C4-2B (cell line): ENCODE measurements around the gene TMBIM1.
A peak's percentile ranks its signal among the peaks of the same experiment; 100 is the strongest.

Experiments used
- H3K27ac ChIP-seq: fragments of 450-650 bp; 2 replicates; pipeline ENCODE4 v1.5.1; 2017
- ZFX ChIP-seq: fragments of 450-650 bp; IDR thresholded peaks from 2 replicates; pipeline ENCODE4 v1.6.1; 2017
- TF ChIP-seq, protein P1 (sequence below): fragments of 450-650 bp; conservative IDR thresholded peaks from 2 replicates; pipeline ENCODE4 v1.5.1; 2017; ENCODE audit warnings: mild to moderate bottlenecking

TMBIM1 gene

DNA sequence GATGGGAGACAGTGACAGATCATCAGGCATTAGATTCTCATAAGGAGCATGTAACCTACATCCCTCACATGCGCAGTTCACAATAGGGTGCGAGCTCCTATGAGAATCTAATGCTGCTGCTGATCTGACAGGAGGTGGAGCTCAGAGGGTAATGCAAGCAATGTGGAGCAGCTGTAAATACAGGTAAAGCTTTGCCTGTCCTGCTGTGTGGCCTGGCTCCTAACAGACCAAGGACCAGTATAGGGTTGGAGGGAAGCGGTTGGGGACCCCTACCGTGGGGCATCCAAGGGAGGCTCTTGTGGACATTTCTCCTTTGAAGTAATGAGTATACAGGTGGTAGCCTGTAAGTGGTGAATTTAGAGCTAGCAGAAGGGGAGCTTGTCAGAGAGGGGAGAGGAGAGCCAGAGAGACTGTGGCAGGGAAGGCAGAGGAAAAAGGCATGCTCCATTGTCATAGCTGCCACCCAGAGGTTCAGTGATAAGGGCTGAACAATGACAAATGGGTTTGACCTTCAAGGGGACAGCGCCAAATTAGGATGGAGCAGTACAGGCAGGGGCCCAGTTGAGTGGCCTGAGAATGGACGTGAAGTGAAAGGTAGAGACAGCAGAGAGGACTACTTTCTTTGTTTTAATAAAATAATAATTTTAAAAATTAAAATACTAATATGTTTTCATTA, 15.2 kb upstream of the TMBIM1 start:
- TF ChIP-seq ZFX: no peak
- TF ChIP-seq, protein P1, sequence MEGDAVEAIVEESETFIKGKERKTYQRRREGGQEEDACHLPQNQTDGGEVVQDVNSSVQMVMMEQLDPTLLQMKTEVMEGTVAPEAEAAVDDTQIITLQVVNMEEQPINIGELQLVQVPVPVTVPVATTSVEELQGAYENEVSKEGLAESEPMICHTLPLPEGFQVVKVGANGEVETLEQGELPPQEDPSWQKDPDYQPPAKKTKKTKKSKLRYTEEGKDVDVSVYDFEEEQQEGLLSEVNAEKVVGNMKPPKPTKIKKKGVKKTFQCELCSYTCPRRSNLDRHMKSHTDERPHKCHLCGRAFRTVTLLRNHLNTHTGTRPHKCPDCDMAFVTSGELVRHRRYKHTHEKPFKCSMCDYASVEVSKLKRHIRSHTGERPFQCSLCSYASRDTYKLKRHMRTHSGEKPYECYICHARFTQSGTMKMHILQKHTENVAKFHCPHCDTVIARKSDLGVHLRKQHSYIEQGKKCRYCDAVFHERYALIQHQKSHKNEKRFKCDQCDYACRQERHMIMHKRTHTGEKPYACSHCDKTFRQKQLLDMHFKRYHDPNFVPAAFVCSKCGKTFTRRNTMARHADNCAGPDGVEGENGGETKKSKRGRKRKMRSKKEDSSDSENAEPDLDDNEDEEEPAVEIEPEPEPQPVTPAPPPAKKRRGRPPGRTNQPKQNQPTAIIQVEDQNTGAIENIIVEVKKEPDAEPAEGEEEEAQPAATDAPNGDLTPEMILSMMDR: no peak

DNA sequence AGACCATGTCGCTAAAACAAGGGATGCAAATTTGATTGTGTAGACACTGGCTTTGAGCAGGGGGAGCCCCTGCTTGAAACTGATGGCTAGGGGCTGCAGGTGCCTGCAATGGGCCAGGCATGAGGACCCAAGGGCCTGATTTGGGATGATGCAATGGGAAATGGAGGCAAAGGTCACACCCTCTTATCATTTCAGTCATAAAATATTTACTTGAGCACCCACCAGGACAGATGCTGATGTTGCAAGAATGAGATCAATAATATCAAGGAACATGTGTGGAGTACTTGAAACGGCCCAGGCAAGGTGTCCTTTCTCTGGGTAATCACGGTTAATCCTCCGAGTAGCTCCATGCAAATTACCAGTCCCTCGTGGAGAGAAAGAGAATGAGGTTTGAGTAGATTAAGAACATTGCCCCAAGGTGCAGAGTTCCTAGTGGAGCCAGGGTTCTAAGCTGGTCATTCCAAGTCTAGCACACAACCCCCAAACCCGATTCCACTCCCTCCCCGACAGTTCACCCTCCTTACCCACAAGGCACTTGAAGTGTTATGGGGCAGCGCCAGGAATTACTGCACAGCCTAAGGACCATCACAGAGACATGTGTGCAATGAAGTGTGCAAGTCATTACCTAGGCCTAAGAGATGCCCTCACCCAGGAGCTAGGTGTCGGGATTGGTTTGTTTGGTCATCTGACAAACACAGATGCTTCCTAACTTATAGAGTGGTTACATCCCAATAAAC, 14.0 kb upstream of the TMBIM1 start:
- no peak overlapping the region for H3K27ac ChIP-seq
- TF ChIP-seq ZFX: no peak
- TF ChIP-seq, protein P1: no peak

More for the DNA sequence above, 15.2 kb upstream of the TMBIM1 start:
- H3K27ac ChIP-seq: no peak overlapping the region

DNA sequence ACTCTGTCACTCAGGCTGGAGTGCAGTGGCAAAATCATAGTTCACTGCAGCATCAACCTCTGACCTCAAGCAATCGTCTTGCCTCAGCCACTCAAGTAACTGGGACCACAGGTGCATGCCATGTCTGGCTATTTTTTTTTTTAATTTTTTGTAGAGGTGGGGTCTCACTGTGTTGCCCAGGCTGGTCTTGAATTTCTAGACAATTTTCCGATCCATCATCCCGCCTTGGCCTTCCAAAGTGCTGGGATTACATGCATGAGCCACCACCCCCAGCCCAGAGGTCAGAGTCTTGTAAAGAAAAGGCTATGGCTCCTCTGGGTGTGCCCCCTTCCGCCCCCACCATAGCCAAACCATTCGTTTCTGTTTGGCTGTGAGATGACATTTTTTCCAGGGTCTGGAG, 13.1 kb upstream of the TMBIM1 start:
- TF ChIP-seq, protein P1: no peak
- TF ChIP-seq ZFX: no peak
- H3K27ac ChIP-seq: no peak overlapping the region

DNA sequence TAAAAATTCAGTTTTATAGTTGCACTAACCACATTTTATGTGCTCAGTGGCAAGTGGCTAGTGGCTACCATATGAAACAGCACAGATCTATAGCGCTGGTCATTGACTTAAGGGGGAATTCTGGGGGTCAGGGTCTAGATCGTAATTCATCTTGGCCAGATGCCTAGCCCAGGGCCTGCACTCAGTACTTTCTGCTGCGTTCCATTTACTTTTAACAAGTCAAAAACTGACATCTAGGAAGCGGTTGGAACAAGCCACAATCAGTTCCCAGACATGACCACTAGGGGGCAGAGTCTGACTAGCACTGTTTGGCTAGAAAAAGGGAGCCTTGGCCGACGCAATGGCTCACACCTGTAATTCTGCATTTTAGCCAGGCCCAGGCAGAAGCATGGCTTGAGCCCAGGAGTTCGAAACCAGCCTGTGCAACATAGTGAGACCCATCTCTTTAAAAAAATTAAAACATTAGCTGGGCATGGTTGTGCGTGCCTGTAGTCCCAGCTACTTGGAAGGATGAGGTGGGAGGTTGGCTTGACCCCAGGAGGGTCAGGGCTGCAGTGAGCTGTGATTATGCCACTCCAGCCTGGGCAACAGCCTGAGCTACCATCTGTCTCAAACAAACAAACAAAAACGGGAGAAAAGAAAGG, 9.0 kb upstream of the TMBIM1 start:
- no peak overlapping the region for H3K27ac ChIP-seq
- no peak for TF ChIP-seq ZFX
- TF ChIP-seq, protein P1: peak; percentile 93

DNA sequence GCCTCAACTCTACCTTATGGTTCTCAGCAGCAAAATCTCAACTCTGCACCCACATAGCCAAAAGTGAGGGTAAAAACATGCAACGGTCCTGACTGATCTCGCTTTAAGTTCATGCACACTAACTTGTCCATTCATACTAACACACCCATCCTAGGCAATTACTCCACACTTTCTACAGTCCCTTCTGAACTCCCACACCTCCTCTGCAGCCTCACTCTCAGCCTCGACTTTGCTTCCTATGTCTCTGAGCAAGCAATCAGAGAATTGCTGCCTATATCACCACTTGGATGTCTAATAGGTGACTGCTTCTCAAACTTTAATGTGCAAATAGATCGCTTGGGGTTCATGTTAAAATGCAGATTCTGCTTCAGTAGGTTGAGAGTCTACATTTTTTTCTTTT, 7.8 kb upstream of the TMBIM1 start:
- TF ChIP-seq ZFX: no peak
- TF ChIP-seq, protein P1: no peak
- H3K27ac ChIP-seq: no peak overlapping the region

DNA sequence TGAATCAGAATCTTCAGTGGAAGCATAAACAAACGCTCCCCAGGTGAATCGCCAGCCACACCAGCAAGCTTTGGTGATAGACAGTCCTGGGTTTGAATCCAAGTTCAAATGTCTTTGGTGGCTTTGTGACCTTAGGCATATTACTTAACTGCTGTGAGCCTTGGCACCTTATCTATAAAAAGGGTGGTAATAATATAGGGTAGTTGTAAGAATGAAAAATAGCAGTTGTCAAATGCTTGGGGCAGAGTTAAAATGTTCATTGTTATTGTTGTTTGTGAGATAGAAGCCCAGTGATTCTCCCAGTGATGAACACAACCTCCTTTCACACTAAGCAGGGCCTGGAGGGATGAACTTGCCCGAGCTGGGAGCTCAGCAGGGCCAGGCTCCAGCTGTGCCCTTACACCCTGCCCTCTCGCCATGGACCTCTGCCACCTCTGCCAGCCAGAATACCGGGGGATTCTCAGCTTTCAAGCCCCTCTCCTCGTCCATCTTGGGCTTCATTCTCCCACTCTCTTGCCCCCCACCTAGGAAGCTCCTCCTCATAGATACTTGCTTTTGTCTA, 6.1 kb upstream of the TMBIM1 start:
- peak overlapping the region; percentile 12; the same call in 1 of the 2 replicates for H3K27ac ChIP-seq
- TF ChIP-seq, protein P1: no peak

DNA sequence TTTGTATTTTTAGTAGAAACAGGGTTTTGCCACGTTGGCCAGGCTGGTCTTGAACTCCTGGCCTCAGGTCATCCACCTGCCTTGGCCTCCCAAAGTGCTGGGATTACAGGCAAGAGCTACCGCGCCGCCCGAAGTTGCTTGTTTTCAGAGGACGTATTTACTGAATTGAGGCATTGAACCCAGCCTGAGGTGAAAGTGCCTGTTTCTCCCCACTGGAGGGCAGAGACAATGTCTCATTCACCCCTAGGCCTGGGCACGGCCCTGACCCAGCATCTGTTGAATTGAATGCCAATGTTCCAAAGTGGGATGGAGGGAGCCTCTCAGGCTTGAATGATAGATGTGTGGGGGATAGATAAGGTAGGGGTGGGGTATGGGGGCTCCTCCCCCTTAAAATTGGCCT, 4.5 kb upstream of the TMBIM1 start:
- H3K27ac ChIP-seq: peak overlapping the region; percentile 87; the same call in 1 of the 2 replicates
- TF ChIP-seq ZFX: no peak
- TF ChIP-seq, protein P1: no peak
